ENCODE data around the gene CD300A.

GRCh38 chr17:74485022-74485743 lies 18.7 kb downstream of the CD300A start:
- TF ChIP-seq CTCF (conservative IDR thresholded peaks at IDR 0.05; ENCODE audit: low read depth, low read length): no peak
- TF ChIP-seq RAD21 (IDR thresholded peaks at IDR 0.05; ENCODE audit: low read length): no peak
- TF ChIP-seq RCOR1 (IDR thresholded peaks at IDR 0.05; ENCODE audit: insufficient replicate concordance, low read length): no peak
- no peak for TF ChIP-seq POLR2A (IDR thresholded peaks at IDR 0.05; ENCODE audit: low read depth, low read length)
- TF ChIP-seq USF2 (IDR thresholded peaks at IDR 0.05; ENCODE audit: low read depth, low read length): no peak
- TF ChIP-seq BHLHE40 (IDR thresholded peaks at IDR 0.05; ENCODE audit: low read depth, low read length): no peak
- TF ChIP-seq MAFK (IDR thresholded peaks at IDR 0.05; ENCODE audit: low read depth, low read length): no peak
- no peak for TF ChIP-seq MXI1 (IDR thresholded peaks at IDR 0.05; ENCODE audit: borderline replicate concordance, low read depth, low read length)

Measured in IMR-90 (cell line).